ENCODE measurements around the gene CBX1. TPM values are rescaled to one million over a fixed set of nuclear protein-coding genes. Genes with fewer than 3 reads are reported as not detected.
A peak's percentile ranks its signal among the peaks of the same experiment; 100 is the strongest.

CBX1 gene
- total RNA-seq, 1 donor from 2014 or later, result 43.5 TPM

GRCh38 chr17:48110761-48111160 is 9.5 kb upstream of the CBX1 start:
- no peak for DNase-seq (ENCODE audit: extremely low spot score in 2 of 2)
- TF ChIP-seq CTCF (IDR thresholded peaks at IDR 0.05), result no peak
- no peak for TF ChIP-seq POLR2A (IDR thresholded peaks at IDR 0.05)
- no peak for TF ChIP-seq POLR2AphosphoS5 (IDR thresholded peaks at IDR 0.05; ENCODE audit: insufficient read depth in 1 of 2, low read depth in 1 of 2)
- H3K27ac ChIP-seq, result no peak overlapping the region
- H3K36me3 ChIP-seq, result peaks cover 0 to 6% of the 10 kb centered on the region in 2 donors
- no peaks in the 10 kb centered on the region for H3K27me3 ChIP-seq
- intact Hi-C loops (cut with DNase I), result no loop called here
- peaks cover 38% of the 10 kb centered on the region for H3K4me1 ChIP-seq
- no peak overlapping the region for H3K4me3 ChIP-seq
- H3K9me3 ChIP-seq, result no peaks in the 10 kb centered on the region

- H3K9me3 ChIP-seq, result no peaks in the 10 kb centered on the region
- TF ChIP-seq POLR2A (IDR thresholded peaks at IDR 0.05), result peak in 1 of 2 donors; percentile 11
- TF ChIP-seq POLR2AphosphoS5 (IDR thresholded peaks at IDR 0.05; ENCODE audit: insufficient read depth in 1 of 2, low read depth in 1 of 2), result peak; percentile 88 to 92
- TF ChIP-seq CTCF (IDR thresholded peaks at IDR 0.05), result peak in 1 of 3 experiments; percentile 24
Observed at GRCh38 chr17:48107137-48108055, 6.1 kb upstream of the CBX1 start, which contains the start of gene SNX11. Gene SNX11, plus strand, starts transcription at chr17:48107766. Its CDS starts 4,278 bp downstream, at chr17:48112044.

GRCh38 chr17:48106802-48107136 is 5.5 kb upstream of the CBX1 start:
- H3K36me3 ChIP-seq, result no peaks in the 10 kb centered on the region
- no peaks in the 10 kb centered on the region for H3K27me3 ChIP-seq
- intact Hi-C loops (cut with DNase I), result loop anchor here (5.0 kb wide), 1 partner anchor 49 kb away; no protein-coding TSS in a partner anchor
- peaks cover 34% of the 10 kb centered on the region for H3K4me1 ChIP-seq
- DNase-seq (ENCODE audit: extremely low spot score in 2 of 2), result no peak
- H3K9me3 ChIP-seq, result no peaks in the 10 kb centered on the region
- H3K27ac ChIP-seq, result peak overlapping the region; percentile 84
- TF ChIP-seq CTCF (IDR thresholded peaks at IDR 0.05), result no peak
- TF ChIP-seq POLR2AphosphoS5 (IDR thresholded peaks at IDR 0.05; ENCODE audit: insufficient read depth in 1 of 2, low read depth in 1 of 2), result no peak
- no peak for TF ChIP-seq POLR2A (IDR thresholded peaks at IDR 0.05)
- peak overlapping the region; percentile 80 to 96 for H3K4me3 ChIP-seq

More at GRCh38 chr17:48107137-48108055, 6.1 kb upstream of the CBX1 start, which contains the start of gene SNX11:
- DNase-seq (ENCODE audit: extremely low spot score in 2 of 2), result peak in 1 of 2 donors; percentile 91
- Histone ChIP-seq H3K27ac (peak within 1 kb of the TSS; percentile 84), H3K27me3 (no peaks in the 10 kb centered on the region), H3K4me1 (peaks cover 38% of the 10 kb centered on the region), H3K4me3 (peak within 1 kb of the TSS; percentile 80 to 96), H3K36me3 (no peaks in the 10 kb centered on the region)
- intact Hi-C loops (cut with DNase I), result loop anchor here (5.0 kb wide), 1 partner anchor 50 kb away; no protein-coding TSS in a partner anchor

GRCh38 chr17:48104440-48104839 is 3.2 kb upstream of the CBX1 start:
- DNase-seq (ENCODE audit: extremely low spot score in 2 of 2), result no peak
- TF ChIP-seq POLR2AphosphoS5 (IDR thresholded peaks at IDR 0.05; ENCODE audit: insufficient read depth in 1 of 2, low read depth in 1 of 2) (no peak), CTCF (IDR thresholded peaks at IDR 0.05) (no peak), POLR2A (IDR thresholded peaks at IDR 0.05) (no peak)
- H3K36me3 ChIP-seq, result no peaks in the 10 kb centered on the region
- H3K27ac ChIP-seq, result no peak overlapping the region
- H3K27me3 ChIP-seq, result no peaks in the 10 kb centered on the region
- no peak overlapping the region for H3K4me3 ChIP-seq
- peaks cover 27% of the 10 kb centered on the region for H3K4me1 ChIP-seq
- no peaks in the 10 kb centered on the region for H3K9me3 ChIP-seq
- intact Hi-C loops (cut with DNase I), result no loop called here

All from vagina (tissue), 2 donors.